PC-9 (cell line): ENCODE results near the gene TUSC2.

Experiments used
- CTCF ChIP-seq: fragments of 200-600 bp; sonication (generic); conservative IDR thresholded peaks from 2 replicates; pipeline ENCODE4 v1.6.1; 2017; ENCODE audit warnings: mixed run types, antibody characterized with exemption, mild to moderate bottlenecking, moderate library complexity
- EZH2 ChIP-seq: fragments of 200-600 bp; sonication (generic); IDR thresholded peaks from 2 replicates; pipeline ENCODE4 v1.8.0; 2017; ENCODE audit warnings: antibody characterized with exemption, low read depth

- no peak for TF ChIP-seq CTCF
- no peak for TF ChIP-seq EZH2
These were observed 24.8 kb downstream of the TUSC2 start, which contains the start of gene HYAL1 for GRCh38 chr3:50303013-50303815.
